Sciatic nerve (tissue), 2 donors: ENCODE results near the gene CHCHD6. TPM values are rescaled to one million over a fixed set of nuclear protein-coding genes. Genes with fewer than 3 reads are reported as not detected.

Experiments
- ATAC-seq: fragments of 200-7000 bp; cut with Tn5 transposase; one replicate; pipeline ENCODE4 v1.9.1; 2020; ENCODE audit warnings: mild to moderate bottlenecking, moderate library complexity
- DNase-seq: peaks from one replicate; pipeline ENCODE4 v3.0.0-alpha.2; 2020; ENCODE audit warnings: low spot score
- intact Hi-C: fragments of 100-400 bp; cut with DNase I; formaldehyde crosslinking; loops from one replicate; pipeline ENCODE4 v1.14.2; 2022
- total RNA-seq: library from RNA; stranded (reverse); fragmentation: NEBNext Ultra II Directional; extraction: Animal tissue kit (Norgen Biotek cat#: 25700); gene quantifications from one replicate; pipeline ENCODE4 v1.2.1, GENCODE V29; 2021
- donor health status: DM: no; HTN: no; CAD: no.
- donor health status: DM: no; HTN: no; CAD: no.

The CHCHD6 gene
- total RNA-seq, 1 donor from 2014 or later: 19.1 TPM

DNA sequence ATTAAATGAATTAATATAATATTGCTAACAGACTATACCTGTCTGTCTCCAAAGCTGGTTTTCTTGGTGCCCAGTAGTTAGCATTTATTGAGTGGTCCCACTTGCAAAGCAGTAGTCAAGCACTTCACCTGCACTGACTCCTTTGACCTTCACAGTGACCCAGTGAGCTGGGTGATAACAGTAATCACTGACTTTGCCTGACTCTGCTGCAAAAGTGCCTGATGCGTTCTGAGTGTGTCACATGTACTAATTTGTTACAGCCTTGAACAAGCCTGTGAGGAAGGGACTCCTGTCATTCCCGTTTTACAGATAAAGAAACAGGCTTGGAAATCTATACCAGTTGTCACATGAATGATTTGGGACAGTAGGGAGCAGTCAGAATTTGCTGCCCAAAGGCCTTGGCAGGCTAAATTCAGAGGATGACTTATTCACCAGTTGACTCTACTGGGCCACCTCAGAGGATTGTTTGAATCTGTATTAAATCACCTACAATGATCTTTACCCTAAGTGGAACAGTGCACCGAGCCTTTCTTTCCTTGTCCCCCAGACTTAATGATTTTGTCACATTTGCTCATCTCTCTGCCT lies 162.2 kb downstream of the CHCHD6 start:
- DNase-seq: no peak
- no peak for ATAC-seq
- intact Hi-C loops: no loop called here

DNA sequence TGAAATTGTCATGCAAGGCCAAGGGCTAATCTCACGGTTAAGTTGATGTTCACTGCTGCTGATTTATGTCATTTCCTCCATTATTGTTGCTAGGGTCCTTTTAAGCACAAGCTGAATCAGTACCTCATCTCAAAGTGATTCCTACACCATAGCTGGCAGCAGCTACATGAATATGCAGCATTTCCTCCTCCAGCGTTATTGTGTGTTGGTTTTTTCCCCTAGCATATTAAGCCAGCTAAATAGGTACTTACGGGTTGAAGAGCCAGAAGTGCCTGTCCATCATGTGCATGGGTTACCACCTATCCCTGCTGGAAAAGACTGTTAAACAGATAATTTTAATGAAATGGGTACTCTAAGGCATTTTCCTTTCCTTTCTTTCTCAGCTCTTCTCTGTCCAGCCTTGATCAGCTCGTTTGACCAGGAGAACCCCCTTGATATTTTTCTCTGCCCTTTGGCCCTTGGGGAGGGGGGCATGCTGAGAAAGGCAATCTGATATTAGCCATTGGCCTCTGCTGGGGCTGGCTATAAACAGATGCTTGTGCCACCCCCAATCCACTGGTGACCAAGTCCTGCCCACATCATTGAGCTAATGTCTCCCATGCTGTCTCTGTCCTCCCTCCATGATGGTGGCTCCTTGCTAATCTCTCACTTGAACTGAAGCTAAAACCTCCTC lies 163.3 kb downstream of the CHCHD6 start:
- no peak for ATAC-seq
- no peak for DNase-seq

DNA sequence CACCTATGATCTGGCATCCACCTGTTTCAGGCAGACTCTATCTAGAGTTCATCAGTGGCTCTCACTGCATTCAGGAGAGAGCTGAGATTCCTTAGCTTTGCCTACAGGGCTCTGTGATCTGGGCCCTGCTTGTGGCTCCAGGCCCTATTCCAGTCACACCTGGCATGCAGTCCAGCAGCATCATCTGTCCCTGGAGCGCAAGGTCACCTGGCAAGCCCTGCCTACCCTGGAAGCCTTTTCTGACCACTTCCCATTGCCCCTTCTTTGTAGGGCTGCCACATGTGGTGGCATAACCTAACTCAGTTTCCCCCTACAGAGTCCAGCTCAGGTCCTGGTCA lies 163.8 kb downstream of the CHCHD6 start:
- no peak for ATAC-seq

More for the DNA sequence above, 163.3 kb downstream of the CHCHD6 start:
- intact Hi-C loops: no loop called here

DNA sequence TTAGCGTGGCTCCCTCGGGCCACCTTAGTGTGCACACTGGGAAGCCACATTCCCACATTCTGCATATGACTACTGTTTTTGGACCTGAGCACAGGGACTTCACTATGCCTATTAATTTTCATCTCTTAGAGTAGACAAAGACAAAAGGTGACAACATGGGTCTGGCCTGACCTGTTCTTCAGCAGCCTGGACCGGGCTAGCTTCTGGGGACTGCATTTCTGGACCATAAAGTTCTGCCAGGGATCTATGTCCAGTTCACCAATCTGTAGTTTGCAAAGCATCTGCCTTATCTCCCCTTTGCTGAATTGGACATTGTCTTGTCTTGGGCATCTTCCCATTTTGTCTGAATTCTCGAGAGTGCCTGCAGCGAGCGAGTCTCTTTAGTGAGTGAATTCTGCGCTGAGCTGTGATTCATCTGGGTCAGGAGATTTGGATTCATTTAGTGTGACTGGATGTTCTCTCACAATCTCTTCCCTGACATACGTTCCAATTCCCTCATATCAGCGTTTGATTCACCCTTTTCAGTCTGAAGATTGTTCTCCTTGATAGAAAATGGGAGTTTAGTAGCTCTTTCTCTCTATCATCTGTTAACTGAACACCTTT lies 166.7 kb downstream of the CHCHD6 start:
- ATAC-seq (peak; percentile 83), DNase-seq (no peak)
- intact Hi-C loops: no loop called here

More for the DNA sequence above, 163.8 kb downstream of the CHCHD6 start:
- intact Hi-C loops: no loop called here
- no peak for DNase-seq

GRCh38 chr3:126872701-126873342 lies 168.8 kb downstream of the CHCHD6 start:
- intact Hi-C loops: no loop called here
- DNase-seq: no peak

GRCh38 chr3:126873416-126873815 lies 169.4 kb downstream of the CHCHD6 start:
- ATAC-seq: no peak
- intact Hi-C loops: no loop called here
- no peak for DNase-seq

More at GRCh38 chr3:126872701-126873342, 168.8 kb downstream of the CHCHD6 start:
- no peak for ATAC-seq

DNA sequence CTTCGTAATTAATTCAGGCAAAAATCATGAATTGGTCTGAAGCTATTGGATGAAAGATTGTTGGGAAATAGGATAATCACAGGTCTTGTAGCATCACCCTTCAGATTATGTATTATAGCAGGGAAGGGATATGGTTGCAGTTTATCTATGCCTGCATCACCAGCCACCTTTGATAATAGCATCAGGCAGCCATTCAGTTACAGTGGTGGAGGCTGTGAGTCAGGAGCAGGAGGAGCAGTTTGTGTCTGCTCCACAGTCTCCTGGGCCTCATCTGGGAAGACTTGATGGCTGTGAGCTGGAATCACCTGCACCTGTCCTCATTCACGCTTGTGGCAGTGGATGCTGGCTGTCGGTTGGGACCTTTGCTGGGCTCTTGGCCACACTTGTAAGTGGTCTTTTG lies 174.6 kb downstream of the CHCHD6 start:
- DNase-seq (no peak), ATAC-seq (no peak)
- intact Hi-C loops: no loop called here

DNA sequence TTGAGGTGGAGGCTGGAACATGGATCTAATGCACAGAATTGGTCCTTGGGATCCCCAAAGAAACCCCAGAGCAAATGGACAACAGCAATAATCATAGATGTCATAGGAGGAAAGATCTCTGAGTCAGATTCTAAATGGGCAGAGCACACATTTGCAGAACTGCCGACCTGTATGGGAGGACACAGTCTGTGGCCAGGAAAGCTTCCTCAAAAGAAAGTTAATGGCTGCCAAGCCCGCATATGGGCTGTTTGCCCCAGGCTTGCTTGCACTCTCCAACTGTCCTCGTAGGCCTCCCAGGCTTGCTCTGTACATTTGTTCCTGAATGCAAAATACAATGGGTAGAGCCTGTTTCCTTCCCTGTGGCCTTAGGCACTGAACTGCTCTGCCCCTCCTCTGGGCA lies 176.9 kb downstream of the CHCHD6 start:
- ATAC-seq: peak; percentile 34
- no peak for DNase-seq
- intact Hi-C loops: no loop called here

GRCh38 chr3:126881861-126882260 lies 177.8 kb downstream of the CHCHD6 start:
- intact Hi-C loops: no loop called here
- ATAC-seq (no peak), DNase-seq (no peak)

DNA sequence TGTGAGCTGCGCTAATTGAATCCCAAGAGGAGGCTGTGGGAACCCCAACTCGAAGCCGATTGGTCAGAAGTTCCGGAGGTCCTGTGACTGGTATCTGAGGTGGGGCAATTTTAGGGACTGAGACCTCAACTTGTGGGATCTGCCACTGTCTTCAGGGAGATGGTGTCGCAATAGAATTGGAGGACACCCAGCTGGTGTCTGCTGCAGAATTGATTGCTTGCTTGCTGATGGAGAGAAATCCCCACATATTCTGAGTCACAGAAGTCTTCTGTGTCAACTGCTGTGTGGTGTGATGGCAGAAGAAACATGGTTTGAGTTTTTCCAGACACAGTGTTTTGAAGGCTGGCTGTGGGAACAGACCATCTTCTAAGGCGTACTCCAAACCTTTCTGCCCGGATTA lies 179.2 kb downstream of the CHCHD6 start:
- ATAC-seq (peak; percentile 45), DNase-seq (no peak)
- intact Hi-C loops: no loop called here

DNA sequence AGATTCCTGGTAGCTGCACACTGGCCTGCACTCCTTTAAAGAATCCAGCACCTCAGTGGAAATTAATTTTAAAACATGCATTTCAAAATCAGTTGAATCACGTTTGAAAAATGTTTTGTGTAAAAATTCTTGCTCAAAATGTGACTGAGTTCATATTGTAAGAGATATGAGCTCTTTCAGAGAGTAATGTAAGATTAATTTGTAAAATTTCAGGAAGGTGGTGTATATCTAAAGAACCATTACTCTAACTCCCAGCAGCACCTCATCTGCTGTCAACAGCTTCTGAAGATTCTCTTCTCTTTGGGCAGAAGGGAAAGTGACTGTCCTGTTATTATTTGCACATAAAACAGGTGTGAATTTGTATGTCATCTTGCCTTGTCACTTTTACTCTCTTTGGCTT lies 181.4 kb downstream of the CHCHD6 start:
- DNase-seq: no peak
- intact Hi-C loops: no loop called here
- ATAC-seq: no peak

DNA sequence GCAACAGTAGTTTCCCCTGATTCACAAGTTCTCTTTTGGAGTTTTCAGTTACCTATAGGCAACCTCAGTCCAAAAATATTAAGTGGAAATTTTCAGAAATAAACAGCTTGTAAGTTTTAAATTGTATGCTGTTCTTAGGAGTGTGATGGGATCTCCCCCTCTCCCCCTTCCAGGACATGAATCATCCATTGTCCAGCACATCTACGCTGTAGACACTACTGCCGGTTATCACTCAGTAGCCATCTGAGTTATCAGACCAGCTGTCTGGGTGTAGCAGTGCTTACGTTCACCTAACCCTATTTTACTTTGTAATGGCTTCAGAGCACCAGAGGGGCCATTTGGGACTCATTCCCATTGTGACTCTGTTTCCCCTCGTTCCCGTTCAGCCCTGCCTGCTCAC lies 182.2 kb downstream of the CHCHD6 start:
- intact Hi-C loops: no loop called here
- no peak for ATAC-seq
- no peak for DNase-seq

DNA sequence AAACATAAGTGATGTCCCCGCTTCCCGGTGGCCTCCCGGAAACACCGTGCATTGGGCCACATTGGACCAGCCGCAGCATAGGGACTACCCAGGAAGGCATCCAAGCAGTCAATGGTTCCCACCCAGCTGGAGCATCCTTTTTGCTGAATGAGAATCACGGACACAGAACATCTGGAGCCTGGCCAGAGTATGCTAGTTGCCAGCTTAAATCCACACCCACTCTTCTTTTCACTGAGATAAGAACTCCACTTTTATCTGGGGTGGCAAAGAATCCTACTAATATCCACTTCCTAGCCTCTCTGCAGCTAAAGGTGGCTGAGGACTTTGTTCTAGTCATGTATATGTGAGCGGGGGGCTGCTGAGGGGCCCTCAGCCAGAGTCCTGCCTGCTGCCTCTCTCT lies 183.6 kb downstream of the CHCHD6 start:
- ATAC-seq: no peak
- no peak for DNase-seq
- intact Hi-C loops: no loop called here

DNA sequence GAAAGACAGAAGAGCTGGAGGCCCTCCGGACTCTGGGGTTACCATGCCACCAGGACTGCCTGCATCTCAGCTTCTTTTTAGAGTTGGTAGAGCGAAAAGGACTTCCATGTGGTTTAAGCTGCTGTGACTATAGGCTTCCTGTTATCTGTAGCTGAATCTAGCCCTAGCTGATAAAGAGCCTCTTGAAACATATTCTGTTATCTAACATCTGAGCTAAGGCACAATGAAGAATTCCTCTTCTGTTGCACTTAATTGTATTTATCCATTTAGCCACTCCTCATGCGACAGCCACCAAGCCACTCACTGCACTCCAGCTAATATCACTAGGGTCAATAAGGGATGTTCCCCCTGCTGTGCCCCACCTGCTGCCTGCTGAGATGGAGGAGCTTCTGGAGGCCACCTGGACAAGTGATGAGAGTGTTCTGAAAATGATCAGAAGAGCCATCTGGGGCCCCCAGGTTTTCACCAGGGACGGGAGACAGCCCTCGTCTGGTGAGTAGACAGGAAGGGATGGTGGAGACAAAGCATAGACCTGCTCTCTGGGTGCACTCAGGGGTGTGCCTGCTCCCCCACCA lies 184.2 kb downstream of the CHCHD6 start:
- DNase-seq (no peak), ATAC-seq (no peak)
- intact Hi-C loops: no loop called here

GRCh38 chr3:126889276-126890201 lies 185.5 kb downstream of the CHCHD6 start:
- intact Hi-C loops: no loop called here
- ATAC-seq (no peak), DNase-seq (no peak)

DNA sequence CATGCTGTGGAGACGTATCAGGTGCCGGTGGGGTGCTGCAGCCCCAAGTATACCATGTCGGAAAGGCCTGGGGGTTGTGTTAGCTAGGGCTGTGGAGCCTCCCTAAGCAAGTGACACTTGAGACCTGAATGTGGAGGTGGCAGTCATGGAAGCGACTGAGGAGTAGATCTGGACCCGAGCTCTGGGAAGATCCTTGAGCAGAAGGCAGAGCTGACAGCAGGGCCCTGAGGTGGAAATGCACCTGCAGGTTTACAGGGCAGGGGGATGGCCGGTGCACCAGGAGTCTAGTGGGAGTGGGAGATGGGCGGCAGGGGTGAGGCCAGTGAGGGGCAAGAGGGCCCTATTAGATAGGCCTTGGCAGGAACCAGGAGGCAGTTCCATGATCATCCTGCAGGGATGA lies 187.1 kb downstream of the CHCHD6 start:
- DNase-seq (no peak), ATAC-seq (no peak)
- intact Hi-C loops: no loop called here

DNA sequence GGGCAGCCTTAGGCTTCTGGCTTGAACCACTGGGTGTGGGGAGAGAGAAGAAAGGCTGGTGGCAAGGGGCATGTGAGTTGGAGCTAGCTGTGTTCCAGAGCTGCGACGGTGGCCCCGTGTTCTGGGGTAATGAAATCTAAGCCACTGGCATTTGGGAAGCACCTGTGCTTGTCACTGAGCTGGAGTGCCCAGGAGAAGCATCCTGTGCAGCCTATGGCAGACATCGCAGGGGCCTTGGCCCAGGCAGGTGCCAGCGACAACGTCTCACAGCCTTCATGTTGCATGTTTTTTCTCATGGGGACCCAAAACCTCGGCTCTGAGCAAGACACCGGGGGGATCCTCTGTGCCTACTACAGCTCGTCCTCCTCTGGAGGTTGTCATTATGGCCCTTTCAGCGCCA lies 187.8 kb downstream of the CHCHD6 start:
- intact Hi-C loops: no loop called here
- ATAC-seq (no peak), DNase-seq (no peak)

DNA sequence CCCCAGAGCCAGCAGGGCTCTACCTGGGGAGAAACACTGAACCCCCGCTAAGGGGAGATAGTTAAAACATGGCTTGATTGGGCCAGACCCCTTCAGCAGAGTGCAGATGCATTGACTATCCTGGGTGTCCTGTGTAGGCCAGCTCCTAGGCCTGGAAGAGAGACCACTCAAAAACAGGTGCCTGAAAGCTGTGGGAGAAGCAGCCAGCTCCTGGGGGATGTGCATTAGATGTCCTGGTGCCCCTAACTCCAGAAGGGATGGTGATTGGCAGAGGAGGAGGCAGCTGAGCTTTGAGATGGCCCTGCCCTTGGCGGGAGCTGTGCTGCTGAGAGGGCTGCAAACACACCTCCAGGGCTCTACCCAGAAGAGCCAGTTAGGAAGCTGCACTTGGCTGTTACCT lies 189.6 kb downstream of the CHCHD6 start:
- no peak for DNase-seq
- intact Hi-C loops: no loop called here
- ATAC-seq: no peak

GRCh38 chr3:126894475-126894874 lies 190.4 kb downstream of the CHCHD6 start:
- no peak for DNase-seq

More at GRCh38 chr3:126894475-126894874, 190.4 kb downstream of the CHCHD6 start:
- ATAC-seq: no peak
- intact Hi-C loops: no loop called here
